ENCODE data around the gene FOXK2. TPM values are rescaled to one million over a fixed set of nuclear protein-coding genes. Genes with fewer than 3 reads are reported as not detected.
A peak's percentile ranks its signal among the peaks of the same experiment; 100 is the strongest.

Gene FOXK2
- total RNA-seq, 1 experiment from 2014 or later = 118 TPM

GRCh38 chr17:82559566-82560251 is 40.2 kb downstream of the FOXK2 start:
- Histone ChIP-seq H3K4me1 (peaks cover 36% of the 10 kb centered on the region), H3K4me3 (ENCODE audit: low read depth, low read length) (no peak overlapping the region), H3K36me3 (ENCODE audit: control insufficient read depth, insufficient read depth, low read length) (peaks cover 2% of the 10 kb centered on the region; the same call in 1 of the 2 replicates), H3K27me3 (replicated peaks; ENCODE audit: control insufficient read depth, insufficient read depth, low read length) (no peaks in the 10 kb centered on the region), H3K9me3 (no peaks in the 10 kb centered on the region)
- no peak for TF ChIP-seq CTCF (IDR thresholded peaks at IDR 0.05; ENCODE audit: insufficient read depth in 1 of 2, low read depth in 1 of 2, low read length in 1 of 2, severe bottlenecking in 1 of 2, unreplicated experiment in 1 of 2)
- Mint-ChIP-seq H3K27ac (ENCODE audit: unreplicated experiment) (peak overlapping the region; percentile 43), H3K4me3 (ENCODE audit: unreplicated experiment) (no peak overlapping the region), H3K27me3 (ENCODE audit: insufficient read depth, unreplicated experiment) (no peaks in the 10 kb centered on the region), H3K4me1 (ENCODE audit: low read depth, unreplicated experiment) (peaks cover 20% of the 10 kb centered on the region), H3K9me3 (ENCODE audit: unreplicated experiment) (no peaks in the 10 kb centered on the region), H3K36me3 (ENCODE audit: insufficient read depth, unreplicated experiment) (peaks cover 48% of the 10 kb centered on the region)
- intact Hi-C loops (cut with micrococcal nuclease; ENCODE audit: unreplicated experiment) = no loop called here
- no TSS peak for BruUV-seq (replicated peaks)
- CTCF ChIA-PET = no interaction called here
- no peak for DNase-seq
- POLR2A ChIA-PET = interaction anchor here (0.6 kb wide), 1 partner anchor 27 kb away, joined by 5 read pairs; no protein-coding TSS in a partner anchor

GRCh38 chr17:82560252-82560642 is 40.7 kb downstream of the FOXK2 start:
- Mint-ChIP-seq H3K27me3 (ENCODE audit: insufficient read depth, unreplicated experiment) (no peaks in the 10 kb centered on the region), H3K4me3 (ENCODE audit: unreplicated experiment) (no peak overlapping the region), H3K27ac (ENCODE audit: unreplicated experiment) (peak overlapping the region; percentile 43), H3K36me3 (ENCODE audit: insufficient read depth, unreplicated experiment) (peaks cover 53% of the 10 kb centered on the region), H3K4me1 (ENCODE audit: low read depth, unreplicated experiment) (peaks cover 21% of the 10 kb centered on the region), H3K9me3 (ENCODE audit: unreplicated experiment) (no peaks in the 10 kb centered on the region)
- ChIA-PET CTCF (no interaction called here), POLR2A (no interaction called here)
- no peaks in the 10 kb centered on the region for H3K9me3 ChIP-seq
- TF ChIP-seq CTCF (IDR thresholded peaks at IDR 0.05; ENCODE audit: insufficient read depth in 1 of 2, low read depth in 1 of 2, low read length in 1 of 2, severe bottlenecking in 1 of 2, unreplicated experiment in 1 of 2) = no peak
- peaks cover 2% of the 10 kb centered on the region; the same call in 1 of the 2 replicates for H3K36me3 ChIP-seq (ENCODE audit: control insufficient read depth, insufficient read depth, low read length)
- no peaks in the 10 kb centered on the region for H3K27me3 ChIP-seq (replicated peaks; ENCODE audit: control insufficient read depth, insufficient read depth, low read length)
- BruUV-seq (replicated peaks) = no TSS peak
- no peak for DNase-seq
- intact Hi-C loops (cut with micrococcal nuclease; ENCODE audit: unreplicated experiment) = no loop called here
- H3K4me3 ChIP-seq (ENCODE audit: low read depth, low read length) = no peak overlapping the region
- H3K4me1 ChIP-seq = peaks cover 33% of the 10 kb centered on the region

GRCh38 chr17:82560802-82561428 is 41.4 kb downstream of the FOXK2 start:
- no peak for DNase-seq
- H3K36me3 Mint-ChIP-seq (ENCODE audit: insufficient read depth, unreplicated experiment) = peaks cover 55% of the 10 kb centered on the region
- no peak overlapping the region for H3K4me3 Mint-ChIP-seq (ENCODE audit: unreplicated experiment)
- intact Hi-C loops (cut with micrococcal nuclease; ENCODE audit: unreplicated experiment) = no loop called here
- H3K36me3 ChIP-seq (ENCODE audit: control insufficient read depth, insufficient read depth, low read length) = peaks cover 2% of the 10 kb centered on the region; the same call in 1 of the 2 replicates
- TF ChIP-seq CTCF (IDR thresholded peaks at IDR 0.05; ENCODE audit: insufficient read depth in 1 of 2, low read depth in 1 of 2, low read length in 1 of 2, severe bottlenecking in 1 of 2, unreplicated experiment in 1 of 2) = no peak
- no peaks in the 10 kb centered on the region for H3K9me3 Mint-ChIP-seq (ENCODE audit: unreplicated experiment)
- peaks cover 28% of the 10 kb centered on the region for H3K4me1 Mint-ChIP-seq (ENCODE audit: low read depth, unreplicated experiment)
- H3K27ac Mint-ChIP-seq (ENCODE audit: unreplicated experiment) = peak overlapping the region; percentile 43
- no peaks in the 10 kb centered on the region for H3K27me3 ChIP-seq (replicated peaks; ENCODE audit: control insufficient read depth, insufficient read depth, low read length)
- BruUV-seq (replicated peaks) = no TSS peak
- ChIA-PET POLR2A (no interaction called here), CTCF (interaction anchor here (0.7 kb wide), 1 partner anchor 56 kb away, joined by 8 read pairs; no protein-coding TSS in a partner anchor)
- no peak overlapping the region for H3K4me3 ChIP-seq (ENCODE audit: low read depth, low read length)
- no peaks in the 10 kb centered on the region for H3K9me3 ChIP-seq
- H3K4me1 ChIP-seq = peaks cover 38% of the 10 kb centered on the region
- H3K27me3 Mint-ChIP-seq (ENCODE audit: insufficient read depth, unreplicated experiment) = no peaks in the 10 kb centered on the region
